HG02610 (cell line): ENCODE measurements around the gene WDFY2.

ENCODE experiments used
- ATAC-seq: cut with Tn5 transposase; IDR thresholded peaks from one replicate; pipeline ENCODE4 v1.9.1; 2021; ENCODE audit warnings: mild to moderate bottlenecking, moderate library complexity; ENCODE audit not compliant: unreplicated experiment

The WDFY2 gene

DNA sequence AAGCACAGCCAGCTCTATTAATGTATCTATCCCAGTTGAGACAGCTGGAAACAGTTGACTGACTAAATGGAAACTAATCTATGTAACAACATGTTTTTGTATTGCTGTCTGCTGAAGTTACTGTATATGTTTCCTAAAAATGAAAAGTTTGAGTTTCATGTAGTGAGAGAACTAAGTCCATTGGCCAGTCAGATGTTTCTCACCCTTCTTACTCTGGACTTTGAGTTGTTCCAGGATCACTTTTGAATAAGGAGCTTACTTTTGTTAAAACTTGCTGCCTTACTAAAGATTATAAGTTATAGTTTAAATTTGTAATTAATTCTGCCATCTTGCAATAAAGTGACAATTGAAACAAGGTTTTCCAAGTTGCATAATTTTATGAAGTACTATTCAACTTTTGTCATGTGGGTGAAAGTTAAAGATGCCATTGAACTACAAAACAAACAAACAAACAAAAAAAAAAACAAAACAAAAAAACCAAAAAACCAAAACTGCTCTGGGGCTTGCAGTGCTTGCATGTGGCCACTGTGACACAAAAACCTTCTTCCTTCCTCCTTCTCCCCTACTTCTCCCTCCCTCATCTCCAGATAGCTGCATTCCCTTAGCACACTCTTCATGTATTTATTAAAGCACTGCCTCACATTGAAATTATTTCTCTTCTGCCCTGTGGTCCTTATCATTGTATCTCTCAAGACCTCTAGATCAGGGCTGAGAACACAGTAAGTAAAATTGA, 15.3 kb downstream of the WDFY2 start:
- ATAC-seq, result no peak

GRCh38 chr13:51600703-51601102, 16.4 kb downstream of the WDFY2 start:
- no peak for ATAC-seq

DNA sequence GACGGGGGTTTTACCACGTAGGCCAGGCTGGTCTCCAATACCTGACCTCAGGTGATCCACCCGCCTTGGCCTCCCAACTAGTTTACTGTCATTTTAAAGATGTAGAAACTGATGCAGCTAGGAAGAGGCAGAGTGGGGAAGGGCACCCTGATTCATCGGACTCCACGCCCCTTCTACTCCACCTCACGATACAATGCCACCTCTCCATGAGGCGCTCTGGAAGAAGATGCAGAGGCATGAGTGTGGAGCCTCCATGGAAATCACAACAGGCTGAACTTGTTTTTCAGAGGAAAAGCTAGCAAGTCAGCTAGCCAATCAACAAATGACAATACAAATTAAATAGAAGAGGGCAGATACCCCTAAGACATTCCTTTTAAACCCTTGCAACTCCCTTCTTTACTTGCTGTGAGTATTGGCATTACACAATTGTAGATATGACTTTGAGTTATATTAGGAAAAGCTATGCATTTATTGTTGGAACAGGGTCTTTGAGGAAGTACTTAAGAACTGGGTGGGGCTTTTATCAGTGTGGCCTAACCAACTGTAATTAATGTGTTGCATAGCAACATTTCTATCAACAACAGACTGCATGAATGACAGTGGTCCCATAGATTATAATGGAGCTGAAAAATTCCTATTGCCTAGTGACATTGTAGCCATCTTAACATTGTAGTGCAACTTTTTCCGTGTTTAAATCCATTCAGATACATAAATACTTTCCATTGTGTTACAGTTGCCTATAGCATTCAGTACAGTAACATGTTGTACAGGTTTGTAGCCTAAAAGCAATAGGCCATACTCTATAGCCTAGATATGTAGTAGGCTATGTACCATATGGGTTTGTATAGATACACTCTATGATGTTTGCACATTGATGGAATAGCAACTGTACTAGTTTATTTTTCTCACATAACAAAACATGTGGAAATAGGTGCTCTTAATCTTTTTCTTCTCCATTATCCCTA, 17.6 kb downstream of the WDFY2 start:
- ATAC-seq, result no peak

GRCh38 chr13:51603716-51604115, 19.5 kb downstream of the WDFY2 start:
- no peak for ATAC-seq

DNA sequence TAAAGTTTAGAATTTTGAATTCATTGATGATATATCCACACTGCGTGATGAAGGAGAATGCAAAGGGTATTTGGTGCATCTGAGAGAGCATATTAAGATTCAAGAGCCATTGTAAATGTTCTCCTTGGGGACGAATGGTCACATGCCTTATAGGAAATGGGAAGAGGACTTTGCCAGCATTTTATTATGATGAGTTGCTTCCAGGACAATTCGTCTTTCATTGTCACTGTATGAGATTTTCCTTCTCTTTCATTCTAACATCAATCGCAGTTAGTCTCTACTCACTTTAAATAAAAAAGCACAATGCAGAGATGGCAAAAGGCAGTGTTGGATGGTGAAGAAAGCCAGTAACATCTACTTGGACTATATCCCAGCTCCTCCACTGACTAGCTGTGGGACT, 21.4 kb downstream of the WDFY2 start:
- no peak for ATAC-seq

DNA sequence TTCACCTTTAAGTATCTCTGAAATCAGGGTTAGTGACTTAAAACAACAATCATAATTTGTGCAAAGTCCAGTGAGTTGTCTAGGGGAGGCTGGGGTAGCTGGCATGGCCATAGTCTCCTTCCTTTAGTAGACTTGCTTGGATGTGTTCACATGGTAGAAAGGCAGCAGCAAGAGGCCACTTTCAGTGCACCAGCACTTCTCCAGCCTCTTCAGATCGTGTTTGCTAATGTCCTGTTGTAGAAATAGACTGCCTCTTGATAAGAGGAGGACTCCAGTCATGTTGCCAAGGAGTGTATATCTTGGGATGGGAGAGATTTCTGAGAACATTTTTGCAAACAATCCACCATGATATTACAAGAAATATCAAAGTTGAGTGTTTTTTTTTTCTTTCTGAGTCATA, 22.9 kb downstream of the WDFY2 start:
- no peak for ATAC-seq

- peak; percentile 53 for ATAC-seq
Observed at GRCh38 chr13:51608857-51609406, 24.7 kb downstream of the WDFY2 start.

DNA sequence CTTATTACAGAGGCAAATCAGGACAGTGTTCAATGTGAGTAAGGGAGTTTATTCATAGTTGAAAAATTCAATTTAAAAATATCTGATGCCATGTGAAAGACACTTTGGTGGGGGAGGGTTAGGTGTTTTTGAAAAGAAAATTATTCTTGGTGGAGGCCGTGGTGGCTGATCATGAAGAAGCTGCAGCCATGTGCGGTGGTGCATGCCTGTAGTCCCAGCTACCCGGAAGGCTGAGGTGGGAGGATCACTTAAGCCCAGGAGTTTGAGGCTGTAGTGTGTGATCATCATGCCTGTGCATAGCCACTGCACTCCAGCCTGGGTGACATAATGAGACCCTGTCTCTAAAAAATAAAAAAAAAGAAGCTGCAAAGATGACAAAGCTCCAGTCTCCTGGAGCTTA, 28.6 kb downstream of the WDFY2 start:
- ATAC-seq, result peak; percentile 43

DNA sequence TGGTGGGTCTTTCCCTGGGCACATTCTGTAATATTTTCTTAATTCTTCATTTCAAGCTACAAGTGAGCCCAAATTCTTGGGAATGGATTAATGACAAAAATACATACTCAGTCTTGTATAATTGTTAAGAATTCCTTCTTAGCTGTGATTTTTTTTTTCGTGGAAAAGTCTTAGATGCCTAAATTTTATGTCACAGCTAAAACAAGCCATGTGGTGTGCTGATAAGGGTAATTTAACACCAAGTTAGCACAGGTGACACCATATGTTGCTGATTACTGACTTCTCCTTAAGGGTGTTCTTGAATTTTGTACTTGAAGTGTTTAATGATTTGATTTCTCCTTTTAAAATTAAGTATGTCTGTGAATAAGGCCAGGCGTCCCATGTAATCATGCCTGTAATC, 29.3 kb downstream of the WDFY2 start:
- no peak for ATAC-seq

- ATAC-seq, result peak; percentile 80
Observed at GRCh38 chr13:51614350-51614786, 30.1 kb downstream of the WDFY2 start.

DNA sequence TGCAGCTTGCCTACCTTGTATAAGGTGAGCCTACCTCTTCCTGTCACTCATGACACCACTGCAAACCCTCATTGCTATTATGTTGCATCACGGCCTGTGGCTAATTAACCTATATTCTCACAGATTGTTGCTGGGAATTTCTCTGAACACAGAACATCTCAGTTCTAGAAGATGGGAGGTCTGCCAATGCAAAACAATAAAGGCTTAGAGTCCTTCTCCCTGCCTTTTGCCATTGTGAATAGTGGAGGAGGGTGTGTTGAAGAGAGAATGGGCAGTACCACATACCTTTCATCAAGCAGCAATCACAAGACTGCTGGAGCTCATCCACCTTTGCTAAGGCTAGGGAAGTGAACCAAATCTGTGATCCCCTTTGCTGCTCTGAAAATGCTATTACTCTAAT, 34.4 kb downstream of the WDFY2 start:
- ATAC-seq, result no peak

DNA sequence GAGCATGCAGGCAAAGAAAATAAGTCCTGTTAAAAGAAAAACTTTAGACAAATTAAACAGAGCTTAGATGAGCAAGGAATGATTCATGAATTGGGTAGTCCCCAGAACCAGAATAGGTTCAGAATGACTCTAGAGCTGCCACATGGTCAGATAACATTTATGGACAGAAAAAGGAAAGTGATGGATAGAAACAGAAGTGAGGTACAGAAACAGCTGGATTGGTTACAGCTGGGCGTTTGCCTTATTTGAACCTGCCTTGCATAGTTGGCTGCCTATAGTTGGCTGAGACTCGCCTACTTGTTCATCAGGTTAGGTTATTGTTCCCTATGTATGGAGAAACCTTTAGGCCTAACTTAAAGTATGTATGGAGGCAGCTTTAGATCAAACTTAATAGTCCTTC, 35.4 kb downstream of the WDFY2 start:
- ATAC-seq, result peak; percentile 74

DNA sequence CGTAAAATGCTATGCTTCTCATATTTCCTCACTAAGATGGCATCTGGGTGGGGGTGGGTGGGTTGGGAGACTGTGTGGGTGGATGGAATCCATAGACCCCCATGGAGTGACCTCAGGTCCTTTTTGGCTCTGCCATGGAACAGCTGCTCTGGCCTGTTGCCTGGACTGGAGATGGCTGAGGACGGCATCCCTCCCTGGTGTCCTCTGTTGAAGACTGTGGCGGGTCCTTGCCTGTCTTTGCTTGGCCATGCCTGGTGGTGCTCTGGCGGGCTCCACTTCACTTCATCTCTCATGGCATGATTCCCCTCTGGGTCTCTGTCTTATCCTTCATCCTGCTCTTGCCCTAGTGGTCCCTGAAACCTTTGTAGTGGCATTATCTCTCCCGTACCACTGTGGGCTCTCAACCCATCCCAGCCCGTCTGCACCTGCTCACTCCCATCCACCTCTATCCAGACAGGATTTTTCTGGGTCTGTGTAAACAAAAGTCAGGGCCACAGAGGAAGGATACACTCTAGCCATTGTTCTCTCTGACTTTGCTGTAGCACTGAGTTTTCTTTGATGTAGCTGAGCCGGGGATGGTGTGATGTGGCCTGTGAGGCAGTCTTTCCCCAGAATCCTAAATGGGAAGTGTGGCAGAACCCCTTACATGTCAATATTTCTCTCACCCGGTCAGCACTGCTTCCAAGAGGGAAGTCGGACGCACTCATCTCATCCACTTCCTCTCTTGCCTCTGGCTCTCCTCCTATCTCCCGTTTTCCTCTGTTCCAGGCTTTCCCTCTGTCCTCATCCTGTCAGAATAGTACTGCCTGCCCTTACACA, 36.1 kb downstream of the WDFY2 start:
- ATAC-seq, result no peak

DNA sequence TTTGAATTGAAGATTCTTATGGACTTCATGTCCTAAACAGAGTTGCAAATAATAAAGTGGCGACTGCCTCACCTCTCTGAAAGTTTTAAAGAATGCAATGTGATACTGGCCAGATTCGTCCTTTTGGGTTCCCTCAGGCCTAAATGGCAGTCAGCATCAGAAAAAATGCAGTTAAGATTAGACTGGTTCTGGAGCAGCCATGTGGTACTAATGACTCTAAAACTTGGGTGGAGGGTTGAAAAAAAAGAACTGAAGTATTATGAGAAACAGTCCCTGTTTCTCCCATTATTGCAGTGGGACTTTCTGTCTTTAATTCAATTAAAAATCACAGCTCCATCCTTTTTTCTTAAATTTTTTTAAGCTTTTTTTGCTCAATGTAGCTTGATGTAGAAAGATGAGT, 37.3 kb downstream of the WDFY2 start:
- no peak for ATAC-seq

DNA sequence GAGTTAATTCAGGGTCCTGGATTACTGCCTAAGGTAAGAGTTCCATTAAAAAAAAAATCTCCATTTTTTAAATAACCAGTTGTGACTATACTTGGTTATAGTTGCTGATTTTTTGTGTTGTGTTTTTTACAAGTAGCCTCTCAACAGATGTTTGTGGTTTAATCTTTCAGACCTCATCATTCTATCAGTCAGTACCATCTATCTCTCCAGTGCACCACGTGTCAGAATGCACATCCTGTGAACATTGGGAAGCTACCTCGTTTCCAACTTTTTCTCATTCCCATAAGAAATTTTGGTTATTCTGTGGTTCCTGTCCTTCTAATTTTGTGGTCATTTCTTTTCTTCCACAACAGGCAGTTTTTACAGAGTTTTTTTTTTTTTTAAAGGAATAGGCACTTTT, 39.2 kb downstream of the WDFY2 start:
- no peak for ATAC-seq

- no peak for ATAC-seq
Observed at GRCh38 chr13:51624207-51624606, 39.9 kb downstream of the WDFY2 start.

- ATAC-seq, result no peak
Observed at GRCh38 chr13:51624695-51625345, 40.6 kb downstream of the WDFY2 start.

DNA sequence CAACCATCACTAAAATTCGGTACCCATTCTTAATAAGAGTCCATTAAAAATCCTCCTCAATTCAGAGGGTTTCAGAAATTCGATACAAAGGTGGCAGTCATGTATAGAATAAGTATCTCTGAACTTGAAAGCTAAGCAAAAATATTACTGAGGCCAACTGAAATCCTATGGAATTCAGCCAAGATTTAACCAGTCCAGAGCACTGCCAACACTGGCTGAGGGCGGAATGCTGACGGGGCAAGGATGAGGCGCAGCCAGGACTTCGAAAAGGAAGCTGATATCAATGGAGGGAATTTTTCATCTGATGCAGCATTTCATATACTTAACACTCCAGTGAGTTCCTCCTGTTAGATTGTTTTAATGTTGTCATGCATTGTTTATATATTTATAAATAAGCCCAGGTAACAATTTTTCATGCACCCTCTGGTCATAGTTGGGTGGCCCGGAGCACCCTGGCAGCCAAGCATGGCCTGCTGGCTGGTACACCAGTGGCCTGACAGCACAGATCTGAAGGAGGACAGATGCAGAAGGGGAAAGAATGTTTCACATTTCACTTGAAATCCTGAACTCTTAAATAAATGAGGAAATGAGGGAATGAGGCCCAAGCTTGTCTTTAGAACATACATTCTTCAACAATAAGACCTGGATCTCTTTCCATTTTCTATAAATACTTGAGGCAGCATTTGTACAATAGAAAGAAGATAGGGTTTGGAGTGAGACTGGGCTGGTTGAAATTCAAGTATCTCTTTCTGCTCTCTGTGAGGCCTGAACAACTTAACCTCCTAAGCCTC, 41.5 kb downstream of the WDFY2 start:
- ATAC-seq, result no peak

DNA sequence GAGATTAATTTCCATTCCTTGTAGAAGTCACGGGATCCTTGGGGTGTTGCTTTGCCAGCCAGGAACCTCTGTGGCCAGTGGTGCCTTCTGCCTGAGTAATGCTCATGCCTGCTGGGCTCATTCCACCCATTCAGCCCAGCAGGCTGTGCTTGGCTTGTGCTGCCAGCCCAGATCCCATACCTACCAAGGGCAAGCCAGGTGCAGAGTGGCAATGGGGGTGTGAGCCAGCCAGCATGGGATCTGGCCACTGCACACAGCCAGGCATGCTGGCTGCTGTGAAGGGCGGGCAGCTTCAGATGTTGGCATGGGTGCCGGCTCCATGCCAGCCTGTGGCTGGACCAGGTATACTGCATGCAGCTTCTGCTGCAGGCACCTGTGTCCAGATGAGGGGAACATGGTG, 42.5 kb downstream of the WDFY2 start:
- no peak for ATAC-seq
